GM20000 (cell line): ENCODE data around the gene NCK2.

ENCODE experiments used
- DNase-seq: peaks from one replicate; pipeline ENCODE4 v3.0.0; 2012; ENCODE audit warnings: low spot score
- TF ChIP-seq, protein P1 (sequence below): IDR thresholded peaks from 2 replicates; pipeline ENCODE4 v1.5.1; 2012; ENCODE audit warnings: mild to moderate bottlenecking, control low read depth; ENCODE audit errors: extremely low read depth, missing control alignments

The NCK2 gene

DNA sequence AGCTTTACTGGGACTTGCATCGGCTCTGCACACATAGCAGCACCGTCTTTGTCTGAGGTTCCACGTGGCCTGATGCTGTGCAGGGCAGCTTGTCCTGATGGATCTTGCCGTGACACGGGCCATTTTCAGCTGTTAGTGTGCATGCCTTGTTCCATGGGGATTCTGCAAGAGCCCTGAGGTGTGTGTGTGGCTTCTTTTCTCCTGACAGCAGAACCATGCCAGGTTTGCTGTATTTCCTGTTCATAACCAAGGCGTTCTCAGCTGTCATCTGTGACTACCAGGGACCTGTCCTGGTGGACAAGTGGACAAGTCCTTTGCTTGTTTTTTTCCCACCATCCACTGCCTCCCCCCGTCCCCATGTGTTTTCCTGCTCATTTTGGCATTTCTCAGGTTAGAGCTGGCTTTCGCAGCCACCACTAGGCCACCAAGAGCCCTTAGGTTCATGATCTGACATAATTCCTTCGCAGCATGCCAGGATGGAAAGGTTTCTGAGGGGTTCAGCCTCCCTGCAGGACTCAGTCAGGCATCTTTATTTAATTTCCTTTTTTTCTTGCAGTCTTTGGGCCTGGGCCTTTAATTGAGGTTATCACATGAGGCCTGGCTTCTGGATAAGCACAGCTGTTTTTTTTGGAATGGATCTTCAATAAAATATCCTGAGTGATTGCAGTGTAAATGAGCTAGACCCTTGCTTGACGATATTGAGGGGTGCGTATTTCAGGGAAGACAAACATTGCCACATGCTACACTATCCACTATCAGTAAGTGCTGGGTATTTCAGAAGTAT is 139.4 kb downstream of the NCK2 start:
- no peak for DNase-seq

DNA sequence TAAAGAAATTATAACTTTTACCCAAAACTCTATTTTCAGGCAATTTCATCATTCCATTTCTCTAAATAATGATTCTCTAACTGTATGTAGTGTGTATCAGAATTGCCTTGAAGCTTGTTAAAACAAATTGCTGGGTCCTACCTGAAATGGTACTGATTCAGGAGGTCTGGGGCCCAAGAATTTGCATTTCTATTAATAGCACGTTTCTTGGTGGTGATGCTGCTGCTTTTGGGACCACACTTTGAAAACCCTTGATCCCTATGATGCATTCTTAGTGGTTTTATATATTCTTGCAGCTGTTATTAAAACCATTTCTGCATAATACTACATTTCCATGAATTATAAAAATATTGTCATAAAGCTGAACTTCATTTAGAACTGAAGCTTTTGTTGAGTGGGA is 140.7 kb downstream of the NCK2 start:
- TF ChIP-seq, protein P1, sequence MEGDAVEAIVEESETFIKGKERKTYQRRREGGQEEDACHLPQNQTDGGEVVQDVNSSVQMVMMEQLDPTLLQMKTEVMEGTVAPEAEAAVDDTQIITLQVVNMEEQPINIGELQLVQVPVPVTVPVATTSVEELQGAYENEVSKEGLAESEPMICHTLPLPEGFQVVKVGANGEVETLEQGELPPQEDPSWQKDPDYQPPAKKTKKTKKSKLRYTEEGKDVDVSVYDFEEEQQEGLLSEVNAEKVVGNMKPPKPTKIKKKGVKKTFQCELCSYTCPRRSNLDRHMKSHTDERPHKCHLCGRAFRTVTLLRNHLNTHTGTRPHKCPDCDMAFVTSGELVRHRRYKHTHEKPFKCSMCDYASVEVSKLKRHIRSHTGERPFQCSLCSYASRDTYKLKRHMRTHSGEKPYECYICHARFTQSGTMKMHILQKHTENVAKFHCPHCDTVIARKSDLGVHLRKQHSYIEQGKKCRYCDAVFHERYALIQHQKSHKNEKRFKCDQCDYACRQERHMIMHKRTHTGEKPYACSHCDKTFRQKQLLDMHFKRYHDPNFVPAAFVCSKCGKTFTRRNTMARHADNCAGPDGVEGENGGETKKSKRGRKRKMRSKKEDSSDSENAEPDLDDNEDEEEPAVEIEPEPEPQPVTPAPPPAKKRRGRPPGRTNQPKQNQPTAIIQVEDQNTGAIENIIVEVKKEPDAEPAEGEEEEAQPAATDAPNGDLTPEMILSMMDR = no peak
- no peak for DNase-seq

More for the DNA sequence above, 139.4 kb downstream of the NCK2 start:
- TF ChIP-seq, protein P1 = no peak

DNA sequence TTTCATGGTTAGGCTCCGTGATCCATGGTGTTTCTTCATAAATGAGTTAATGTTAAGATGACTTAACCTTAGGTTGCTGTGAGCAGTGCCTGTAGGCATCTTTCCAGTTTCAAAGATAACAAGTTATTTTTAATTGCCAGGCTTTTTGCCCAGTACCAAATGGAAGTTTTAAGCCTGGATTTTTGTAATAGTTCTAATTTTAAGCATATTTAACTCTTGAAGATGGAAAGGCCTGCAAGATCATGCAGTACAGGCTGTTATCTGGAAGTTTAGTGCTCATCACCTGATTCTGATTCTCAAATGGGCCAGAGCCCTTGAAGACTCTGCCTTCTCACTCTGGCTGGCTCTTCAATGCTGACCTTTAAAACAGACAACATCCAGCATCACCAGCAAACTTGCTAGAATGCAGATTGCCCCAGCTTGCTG is 141.3 kb downstream of the NCK2 start:
- TF ChIP-seq, protein P1 = no peak
- no peak for DNase-seq

DNA sequence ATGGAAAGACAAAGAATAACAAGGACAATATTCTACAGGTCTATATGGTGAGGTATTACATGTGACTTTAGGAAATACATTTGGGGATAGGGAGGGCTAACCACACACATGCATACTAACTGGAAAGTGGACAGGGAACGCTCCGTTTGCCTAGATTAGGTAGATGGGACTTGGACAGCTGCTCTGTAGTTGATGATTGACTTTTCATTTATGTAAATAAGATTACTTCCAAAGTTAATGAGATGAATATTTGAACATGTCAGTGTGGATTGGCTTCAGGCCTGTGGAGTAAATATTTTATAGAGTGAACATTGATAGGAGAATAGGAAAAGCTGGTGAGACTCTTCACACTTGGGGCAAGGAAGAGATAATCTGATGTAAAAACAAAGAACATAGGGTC is 142.0 kb downstream of the NCK2 start:
- DNase-seq = no peak
- TF ChIP-seq, protein P1 = no peak

DNA sequence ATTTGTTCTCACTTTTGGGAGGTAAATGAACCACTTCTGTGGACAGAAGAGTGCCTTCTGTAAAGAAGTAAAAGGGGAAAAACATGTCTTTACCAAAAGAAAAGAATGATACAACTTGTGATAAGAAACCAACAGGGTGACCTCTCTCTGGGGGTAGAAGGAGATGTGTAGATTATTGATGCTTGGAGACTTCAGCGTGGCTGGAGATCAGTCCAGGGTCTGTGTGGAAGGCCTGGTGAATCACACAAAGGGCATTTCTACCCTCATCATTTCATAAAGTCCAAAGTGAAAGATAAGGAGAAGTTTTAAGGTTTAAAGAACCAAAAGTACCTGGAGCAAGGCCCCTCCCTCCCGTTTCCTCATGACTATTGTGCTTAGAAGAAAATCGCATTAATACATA is 142.5 kb downstream of the NCK2 start:
- TF ChIP-seq, protein P1 = no peak
- no peak for DNase-seq

DNA sequence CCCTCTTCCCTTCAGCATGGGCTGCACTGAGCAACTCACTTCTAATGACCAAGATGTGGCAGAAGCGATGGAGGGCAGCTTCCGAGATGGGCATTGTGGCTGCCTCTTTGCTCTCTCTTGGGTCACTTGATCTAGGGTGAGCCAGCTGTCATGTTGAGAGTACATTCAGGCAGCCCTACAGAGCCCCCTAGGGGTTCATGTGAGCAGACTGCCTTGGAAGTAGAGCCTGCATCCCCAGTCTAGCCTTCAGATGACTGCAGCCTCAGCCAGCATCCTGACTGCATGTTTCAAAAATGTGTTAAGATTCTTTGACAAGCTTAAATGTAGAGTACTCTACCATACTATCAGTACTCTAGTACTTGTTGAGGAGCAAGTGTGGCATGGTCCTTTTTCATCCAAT is 143.9 kb downstream of the NCK2 start:
- DNase-seq = no peak
- TF ChIP-seq, protein P1 = no peak

DNA sequence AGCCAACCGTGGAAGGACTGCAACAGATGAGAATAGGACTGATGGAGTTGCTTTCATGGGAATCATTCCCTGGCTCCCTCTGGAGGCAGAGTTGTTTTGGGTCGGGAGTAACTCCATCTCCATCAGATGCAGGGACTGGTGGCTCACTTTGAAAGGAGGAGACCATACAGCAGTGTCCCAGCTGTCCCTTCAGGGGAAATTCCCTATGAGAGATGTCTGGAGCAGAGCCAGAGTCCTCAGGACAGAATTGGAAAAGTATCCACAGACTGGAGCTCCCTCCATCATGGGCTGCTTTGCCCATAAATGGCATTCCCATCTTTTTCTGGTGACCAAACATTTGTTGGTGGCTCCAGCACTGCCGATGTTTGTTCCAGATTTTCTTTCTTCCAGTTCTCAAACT is 144.3 kb downstream of the NCK2 start:
- TF ChIP-seq, protein P1 = no peak
- no peak for DNase-seq
